HepG2 (cell line): Measurements from ENCODE around the gene CAMK2A. TPM values are rescaled to one million over a fixed set of nuclear protein-coding genes. Genes with fewer than 3 reads are reported as not detected.

Experiments used
- ATAC-seq: fragments of 200-7000 bp; cut with Tn5 transposase; 3 replicates; pipeline ENCODE4 v1.9.1; 2020; ENCODE audit warnings: mild to moderate bottlenecking, moderate library complexity
- BruUV-seq: library from RNA; stranded (reverse); fragments of 400-500 nt; replicated peaks from 2 replicates; lab custom pipeline; 2021; lab: Mats Ljungman, UMichigan
- CTCF ChIA-PET: fragments of 300-600 bp; formaldehyde crosslinking; extraction: SDS; loops from one replicate; lab custom pipeline; 2021; ENCODE audit warnings: low total read pairs, inconsistent platforms, low intra/inter-chr PET ratio; lab: Yijun Ruan, JAX
- POLR2A ChIA-PET: fragments of 350-600 bp; sonication (Branson Sonifier 250); formaldehyde crosslinking; loops from one replicate; lab custom pipeline; 2020; ENCODE audit warnings: antibody characterized with exemption, inconsistent platforms; lab: Yijun Ruan, JAX
- DNase-seq: peaks from one replicate; pipeline ENCODE4 v3.0.0-alpha.2; 2015; ENCODE audit warnings: low spot score
- FAIRE-seq: peaks from 3 replicates; lab custom pipeline; 2011; peaks lifted over from hg19 to GRCh38; lab: Jason Lieb, UNC
- H2AFZ ChIP-seq: one replicate; pipeline ENCODE4 v1.6.1; 2011; ENCODE audit warnings: low read length, inconsistent platforms
- H3K27ac ChIP-seq: fragments of 300-600 bp; 3 replicates; pipeline ENCODE4 v1.8.0; 2011; ENCODE audit warnings: mixed run types, mild to moderate bottlenecking, mixed read lengths, low read length, inconsistent platforms; ENCODE audit not compliant: insufficient read depth; ENCODE audit errors: extremely low read length
- H3K27me3 ChIP-seq, 2 experiments: fragments of 200-600 bp in 1 of 2; 2 replicates in 1 of 2; 3 replicates in 1 of 2; pipeline versions ENCODE4 v1.6.0 to v1.8.0; 2011; ENCODE audit warnings: low read length in 2 of 2, mild to moderate bottlenecking in 2 of 2, moderate library complexity in 2 of 2, inconsistent platforms in 1 of 2; ENCODE audit not compliant: insufficient read depth in 2 of 2, control insufficient read depth in 1 of 2
- H3K36me3 ChIP-seq, 2 experiments: fragments of 200-600 bp in 1 of 2; replicated peaks in 1 of 2; 2 replicates in 1 of 2; 3 replicates in 1 of 2; pipeline versions ENCODE4 v1.5.1 to v1.8.0; 2011; ENCODE audit warnings: low read length in 2 of 2, inconsistent platforms in 1 of 2; ENCODE audit not compliant: insufficient read depth in 2 of 2, control insufficient read depth in 1 of 2
- H3K4me1 ChIP-seq: 2 replicates; pipeline ENCODE4 v1.5.1; 2012; ENCODE audit warnings: low read length, inconsistent platforms; ENCODE audit not compliant: insufficient read depth
- H3K4me2 ChIP-seq: 2 replicates; pipeline ENCODE4 v1.6.0; 2011; ENCODE audit warnings: low read depth, low read length, inconsistent platforms
- H3K4me3 ChIP-seq, 3 experiments: fragments of 200-600 bp in 1 of 3; sonication (generic), shearing (Covaris generic) in 1 of 3; replicated peaks in 1 of 3; 2 replicates each; pipeline ENCODE4 v1.5.1; 2011 to 2016; ENCODE audit warnings: low read length in 3 of 3, inconsistent platforms in 2 of 3, low read depth in 2 of 3, mild to moderate bottlenecking in 2 of 3, control low read depth in 1 of 3, mixed read lengths in 1 of 3; ENCODE audit not compliant: insufficient read depth in 1 of 3
- H3K79me2 ChIP-seq: one replicate; pipeline ENCODE4 v1.6.1; 2011; ENCODE audit warnings: low read length, inconsistent platforms; ENCODE audit not compliant: insufficient read depth
- H3K9ac ChIP-seq: 2 replicates; pipeline ENCODE4 v1.6.0; 2011; ENCODE audit warnings: mild to moderate bottlenecking, low read depth, low read length, inconsistent platforms; ENCODE audit not compliant: insufficient read depth
- H3K9me3 ChIP-seq: 2 replicates; pipeline ENCODE4 v1.5.1; 2012; ENCODE audit warnings: mild to moderate bottlenecking, low read length
- H4K20me1 ChIP-seq: 2 replicates; pipeline ENCODE4 v1.6.0; 2011; ENCODE audit warnings: inconsistent platforms, mild to moderate bottlenecking, low read length, moderate library complexity; ENCODE audit not compliant: insufficient read depth
- BCL6 ChIP-seq: IDR thresholded peaks from 2 replicates; pipeline ENCODE4 v1.6.1; 2016; ENCODE audit warnings: missing genetic modification reagents, missing compliant biosample characterization
- CEBPB ChIP-seq: IDR thresholded peaks from 2 replicates; pipeline ENCODE4 v1.6.1; 2011; ENCODE audit warnings: low read depth, low read length, improper control_type of control experiment, borderline replicate concordance
- ESRRA ChIP-seq: sonication (generic); formaldehyde crosslinking; IDR thresholded peaks from 2 replicates; pipeline ENCODE4 v1.5.1; 2020; ENCODE audit warnings: mild to moderate bottlenecking, low read depth, missing genetic modification reagents
- HNF4A ChIP-seq: sonication (generic); formaldehyde crosslinking; IDR thresholded peaks from 2 replicates; pipeline ENCODE4 v1.4.0; 2020; ENCODE audit warnings: missing genetic modification reagents
- NFKB2 ChIP-seq: sonication (generic); formaldehyde crosslinking; IDR thresholded peaks from 2 replicates; pipeline ENCODE4 v1.4.0; 2020; ENCODE audit warnings: missing genetic modification reagents, borderline replicate concordance
- PCBP1 ChIP-seq: fragments of 200-400 bp; formaldehyde crosslinking; IDR thresholded peaks from 2 replicates; pipeline ENCODE4 v1.6.1; 2017; ENCODE audit warnings: mild to moderate bottlenecking, low read depth, low read length, borderline replicate concordance
- RBAK ChIP-seq: sonication (generic); formaldehyde crosslinking; IDR thresholded peaks from 2 replicates; pipeline ENCODE4 v1.5.1; 2020; ENCODE audit warnings: mild to moderate bottlenecking, missing genetic modification reagents
- RXRA ChIP-seq: sonication (generic); formaldehyde crosslinking; IDR thresholded peaks from 2 replicates; pipeline ENCODE4 v1.5.1; 2020; ENCODE audit warnings: missing genetic modification reagents
- TRIM22 ChIP-seq: fragments of 450-650 bp; IDR thresholded peaks from 2 replicates; pipeline ENCODE4 v1.6.1; 2017
- ZNF180 ChIP-seq: sonication (generic); formaldehyde crosslinking; IDR thresholded peaks from 2 replicates; pipeline ENCODE4 v1.4.0; 2020; ENCODE audit warnings: low read depth, missing genetic modification reagents, borderline replicate concordance
- ZNF281 ChIP-seq: sonication (generic); formaldehyde crosslinking; IDR thresholded peaks from 2 replicates; pipeline ENCODE4 v1.4.0; 2020; ENCODE audit warnings: missing genetic modification reagents, borderline replicate concordance
- ZNF292 ChIP-seq: sonication (generic); formaldehyde crosslinking; IDR thresholded peaks from 2 replicates; pipeline ENCODE4 v1.8.1; 2022; ENCODE audit warnings: mild to moderate bottlenecking, low read depth, missing genetic modification reagents, borderline replicate concordance
- ZNF530 ChIP-seq: sonication (generic); formaldehyde crosslinking; IDR thresholded peaks from 2 replicates; pipeline ENCODE4 v1.5.0; 2020; ENCODE audit warnings: low read depth, mild to moderate bottlenecking, missing genetic modification reagents
- ZNF556 ChIP-seq: sonication (generic); formaldehyde crosslinking; IDR thresholded peaks from 2 replicates; pipeline ENCODE4 v1.4.0; 2020; ENCODE audit warnings: mild to moderate bottlenecking, missing genetic modification reagents, borderline replicate concordance
- WGBS: methylation state at CpG from one replicate; pipeline ENCODE4 v1.1.6; 2017; ENCODE audit warnings: low lambda C conversion rate; 5-methylcytosine and 5-hydroxymethylcytosine counted together
- in situ Hi-C: cut with HindIII; loops from 2 replicates; pipeline ENCODE4 v1.10.0; 2017; ENCODE audit warnings: low pct_unique_long_range_greater_than_20kb; ENCODE audit not compliant: extremely low pct_ligation_motif_present
- intact Hi-C: fragments of 100-400 bp; cut with micrococcal nuclease; formaldehyde crosslinking; loops from one replicate; pipeline ENCODE4 v1.10.0; 2022; ENCODE audit not compliant: unreplicated experiment
- polyA plus RNA-seq, 8 experiments: library from polyadenylated mRNA; depleted of rRNA in 3 of 8; stranded (reverse) in 7 of 8; unstranded in 1 of 8; fragments of >200 nt; fragmentation: Illumina TruSeq in 4 of 8; extraction: Trizol in 4 of 8; gene quantifications; 2 replicates each; pipeline versions ENCODE4 v1.2.1 to v1.2.3, GENCODE V29; 2011 to 2016; ENCODE audit warnings: low read depth in 4 of 8, missing spikeins in 1 of 8, mixed read lengths in 1 of 8; ENCODE audit not compliant: insufficient read depth in 1 of 8
- total RNA-seq, 5 experiments: library from RNA; depleted of rRNA; stranded (reverse); fragments of >200 nt; fragmentation: Illumina TruSeq; extraction: Trizol; gene quantifications; 2 replicates each; pipeline ENCODE4 v1.2.3, GENCODE V29; 2016; ENCODE audit warnings: low read depth in 1 of 5

The CAMK2A gene
- total and polyA plus RNA-seq, 2 of the 13 experiments (the other 11 are each of a cell fraction or from before 2014, with no cell fraction given), result 0.11 TPM; not detected in 1

- 43% methylated on average over 14 of the region's 14 CpGs for WGBS
- intact Hi-C loops, result no loop called here
- in situ Hi-C loops, result no loop called here
- DNase-seq (no peak), FAIRE-seq (no peak)
- Histone ChIP-seq H3K27ac (no peak overlapping the region), H3K4me3 (no peak overlapping the region), H3K4me1 (peaks cover 14% of the 10 kb centered on the region), H3K79me2 (no peaks in the 10 kb centered on the region), H4K20me1 (no peaks in the 10 kb centered on the region), H3K27me3 (peaks cover 6 to 80% of the 10 kb centered on the region in 2 experiments), H3K9me3 (no peaks in the 10 kb centered on the region)
- no TSS peak for BruUV-seq
- no peak for TF ChIP-seq NFKB2
- TF ChIP-seq PCBP1, result 0 out of 2 replicates have a peak, but pooled peaks have one; percentile 12
- TF ChIP-seq TRIM22, result 0 out of 2 replicates have a peak, but pooled peaks have one; percentile 20
- TF ChIP-seq, all 625 proteins: peak for 2
- H3K4me2 ChIP-seq, result no peak overlapping the region
- H2AFZ ChIP-seq, result no peak overlapping the region
- H3K9ac ChIP-seq, result no peak overlapping the region
- H3K36me3 ChIP-seq, result no peaks in the 10 kb centered on the region
- ChIA-PET POLR2A (no interaction called here), CTCF (no interaction called here)
- ATAC-seq, result no peak
Observed at GRCh38 chr5:150241298-150242160, 48.0 kb downstream of the CAMK2A start.

GRCh38 chr5:150239794-150240122 lies 49.8 kb downstream of the CAMK2A start:
- FAIRE-seq, result no peak
- no peak for TF ChIP-seq ZNF292 (CRISPR knock-in tag)
- no peak for TF ChIP-seq ZNF556
- peak; percentile 35; the same call in 1 of the 2 replicates for TF ChIP-seq ESRRA
- TF ChIP-seq ZNF180 (CRISPR knock-in tag), result no peak
- peak; percentile 11; the same call in 1 of the 2 replicates for TF ChIP-seq ZNF281 (CRISPR knock-in tag)
- no peak for TF ChIP-seq ZNF530 (CRISPR knock-in tag)
- no peak for TF ChIP-seq CEBPB
- TF ChIP-seq RXRA (CRISPR knock-in tag), result peak; percentile 50; the same call in 1 of the 2 replicates
- peak; percentile 45 for TF ChIP-seq HNF4A (CRISPR knock-in tag)
- peak; percentile 21; the same call in 1 of the 2 replicates for TF ChIP-seq BCL6 (CRISPR knock-in tag)
- TF ChIP-seq RBAK (CRISPR knock-in tag), result no peak

More at GRCh38 chr5:150239794-150240122, 49.8 kb downstream of the CAMK2A start:
- intact Hi-C loops, result no loop called here
- peak; percentile 55; the same call in 2 of the 3 replicates for ATAC-seq
- DNase-seq, result no peak
- Histone ChIP-seq H3K79me2 (no peaks in the 10 kb centered on the region), H3K9me3 (no peaks in the 10 kb centered on the region), H3K27ac (no peak overlapping the region), H4K20me1 (no peaks in the 10 kb centered on the region), H3K9ac (no peak overlapping the region), H3K4me3 (no peak overlapping the region), H2AFZ (no peak overlapping the region), H3K27me3 (peaks cover 5 to 68% of the 10 kb centered on the region in 2 experiments), H3K36me3 (no peaks in the 10 kb centered on the region), H3K4me1 (peaks cover 10% of the 10 kb centered on the region), H3K4me2 (0 out of 2 replicates have a peak overlapping the region, but pooled peaks have one; percentile 21)
- ChIA-PET POLR2A (no interaction called here), CTCF (no interaction called here)
- BruUV-seq, result no TSS peak
- in situ Hi-C loops, result no loop called here
- WGBS, result 0% methylated on average over 4 of the region's 7 CpGs
